NCI-H128 (cell line): ENCODE measurements around the gene ZCCHC2.

Experiments used
- DNase-seq: peaks from one replicate; lab custom pipeline; 2025; ENCODE audit not compliant: unreplicated experiment; lab: John Stamatoyannopoulos, UW

Gene ZCCHC2

GRCh38 chr18:62607302-62607701 lies 84.5 kb downstream of the ZCCHC2 start:
- DNase-seq: no peak

DNA sequence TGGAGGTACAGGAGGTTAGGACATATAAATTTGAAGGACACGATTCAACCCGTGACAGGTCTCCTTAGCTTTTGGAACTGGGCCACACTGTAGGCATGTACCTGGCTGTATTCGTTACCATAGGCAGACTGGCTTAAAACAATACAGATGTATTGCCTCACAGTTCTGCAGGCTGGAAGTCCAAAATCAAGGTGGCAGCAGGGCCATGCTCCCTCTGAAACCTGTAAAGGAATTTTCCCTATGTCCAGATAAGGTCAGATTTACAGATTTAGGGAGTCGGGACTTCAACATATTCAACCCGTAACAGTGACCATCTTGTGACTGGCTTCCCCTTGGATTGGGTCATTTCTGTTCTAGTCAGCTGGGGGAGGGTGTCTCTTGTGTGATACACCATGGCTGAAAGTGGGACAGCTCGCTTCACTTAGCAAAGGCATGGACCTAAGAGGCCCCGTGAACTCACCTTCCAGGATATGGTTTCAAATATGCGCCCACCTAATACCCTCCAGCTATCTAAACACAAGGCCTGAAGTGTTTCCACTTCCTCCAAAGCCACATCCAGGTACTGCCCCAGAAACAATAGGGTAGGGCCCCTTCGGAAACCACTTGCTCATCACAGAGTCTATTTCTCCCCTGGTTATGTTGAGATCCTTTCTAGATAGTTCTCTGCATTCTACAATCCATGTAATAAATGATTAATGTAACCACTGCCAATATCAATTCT lies 85.0 kb downstream of the ZCCHC2 start:
- DNase-seq: no peak

- DNase-seq: no peak
Observed at GRCh38 chr18:62609764-62610163, 86.9 kb downstream of the ZCCHC2 start.

GRCh38 chr18:62610351-62610700 lies 87.5 kb downstream of the ZCCHC2 start:
- no peak for DNase-seq

- DNase-seq: no peak
Observed at GRCh38 chr18:62610701-62611411, 88.0 kb downstream of the ZCCHC2 start.

DNA sequence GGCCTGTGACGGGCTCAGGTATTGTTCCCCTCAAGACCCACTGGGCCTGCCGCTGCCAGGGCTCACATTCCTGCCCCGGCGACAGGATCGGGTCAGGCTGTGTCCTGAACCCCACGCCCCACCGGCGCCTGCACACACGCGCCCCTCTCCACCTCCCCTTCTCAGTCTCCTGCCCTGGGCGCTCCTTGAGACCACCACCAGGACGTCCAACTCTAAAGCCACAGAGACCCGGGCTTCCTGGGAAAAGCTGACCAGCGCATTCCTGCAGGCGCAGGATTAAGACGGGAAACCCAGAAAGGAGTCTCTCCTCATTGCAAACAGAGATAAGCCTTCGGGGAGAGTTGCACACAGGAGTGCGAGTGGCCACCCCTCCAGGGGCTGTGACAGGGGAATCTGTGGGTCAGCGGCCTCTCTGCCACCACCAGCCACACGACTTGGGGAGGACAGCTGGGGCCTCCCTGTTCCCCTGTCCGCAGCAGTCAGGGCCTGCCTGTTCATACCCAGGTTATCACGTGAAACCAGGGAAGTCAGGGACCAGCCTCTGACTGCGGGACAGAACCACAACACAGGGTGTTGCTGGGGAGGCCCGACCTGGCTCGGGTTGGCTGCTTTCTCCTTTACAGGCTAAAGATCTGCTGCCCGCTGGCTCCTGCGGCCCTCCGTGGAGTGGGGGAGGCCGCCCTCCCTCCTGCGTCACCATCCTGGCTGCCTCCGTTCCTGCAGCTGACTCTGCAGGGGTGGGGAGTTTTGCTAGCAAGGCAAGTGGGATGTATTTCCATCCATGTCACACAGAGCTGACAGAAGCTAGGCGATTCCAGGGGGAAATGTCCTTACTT lies 88.8 kb downstream of the ZCCHC2 start:
- DNase-seq: no peak

- no peak for DNase-seq
Observed at GRCh38 chr18:62612289-62612645, 89.4 kb downstream of the ZCCHC2 start.

DNA sequence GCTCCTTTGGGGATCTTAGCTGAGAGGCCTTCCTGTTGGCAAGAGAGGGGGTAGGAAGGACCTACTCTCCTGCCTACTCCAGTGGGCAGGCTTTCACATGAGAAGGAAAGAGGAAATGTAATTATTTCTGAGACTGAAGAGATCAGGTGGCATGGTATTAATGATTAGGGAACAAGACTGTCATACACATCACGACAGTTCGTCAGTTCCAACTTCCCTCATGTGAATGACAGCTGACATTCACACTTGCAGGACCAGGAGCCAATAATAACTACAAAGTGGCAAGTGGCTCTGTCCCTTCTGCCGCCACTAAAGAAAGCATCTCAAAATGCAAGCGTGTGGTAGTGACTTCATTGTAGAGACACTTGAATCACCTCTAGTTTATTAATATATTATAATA lies 90.0 kb downstream of the ZCCHC2 start:
- no peak for DNase-seq

DNA sequence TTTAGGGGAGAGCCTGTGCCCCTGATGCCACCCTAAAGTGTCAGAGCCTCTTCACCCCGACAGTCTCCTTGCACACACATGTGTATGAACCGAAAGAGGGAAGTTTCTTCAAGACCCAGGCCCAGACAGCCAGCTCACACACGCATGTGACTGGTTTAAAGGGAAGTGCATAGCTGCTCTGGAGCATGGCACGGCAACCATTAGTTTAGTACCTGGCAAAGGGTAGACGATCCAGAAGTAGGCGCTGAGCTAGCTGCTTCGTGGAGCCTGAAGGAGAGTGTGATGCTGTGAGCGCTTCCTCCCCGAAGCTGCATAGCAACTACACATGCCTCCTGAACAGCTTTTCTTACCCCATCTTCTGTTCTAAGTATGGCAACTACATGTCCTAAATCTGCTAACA lies 91.7 kb downstream of the ZCCHC2 start:
- no peak for DNase-seq

- no peak for DNase-seq
Observed at GRCh38 chr18:62616331-62616805, 93.5 kb downstream of the ZCCHC2 start.

DNA sequence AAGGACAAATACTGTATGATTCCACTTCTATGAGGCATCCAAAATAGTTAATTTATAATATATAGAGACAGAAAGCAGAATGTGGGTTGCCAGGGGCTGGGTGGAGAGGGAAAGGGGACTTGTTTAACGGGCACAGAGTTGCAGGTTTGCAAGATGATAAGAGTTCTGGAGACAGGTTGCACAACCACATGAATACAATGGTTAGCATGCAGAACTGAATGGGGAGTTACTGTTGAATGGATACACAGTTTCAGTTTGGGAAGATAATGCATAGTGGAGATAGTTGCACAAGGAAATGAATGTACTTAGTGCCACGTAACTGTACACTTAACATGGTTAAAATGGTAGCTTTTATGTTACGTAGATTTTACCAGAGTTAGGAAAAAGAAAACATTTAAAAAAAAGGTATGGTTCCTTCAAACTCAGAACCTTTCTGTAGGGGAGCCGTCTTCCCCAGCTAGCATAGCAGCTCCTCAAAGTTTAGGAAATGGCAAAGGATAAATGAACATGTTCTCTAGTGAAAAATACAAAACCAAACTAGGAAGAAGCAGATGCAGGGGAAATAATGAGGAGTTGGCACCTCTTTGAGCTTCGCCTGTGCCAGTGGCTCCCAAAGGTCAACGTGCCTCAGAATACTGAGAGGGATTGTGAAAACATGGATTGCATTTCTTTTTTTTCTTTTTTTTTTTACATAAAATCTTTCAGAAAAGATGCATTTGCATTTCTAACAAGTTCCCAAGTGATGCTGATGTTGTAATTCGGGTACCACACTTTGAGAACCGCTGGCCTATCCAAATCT lies 95.2 kb downstream of the ZCCHC2 start:
- DNase-seq: no peak

DNA sequence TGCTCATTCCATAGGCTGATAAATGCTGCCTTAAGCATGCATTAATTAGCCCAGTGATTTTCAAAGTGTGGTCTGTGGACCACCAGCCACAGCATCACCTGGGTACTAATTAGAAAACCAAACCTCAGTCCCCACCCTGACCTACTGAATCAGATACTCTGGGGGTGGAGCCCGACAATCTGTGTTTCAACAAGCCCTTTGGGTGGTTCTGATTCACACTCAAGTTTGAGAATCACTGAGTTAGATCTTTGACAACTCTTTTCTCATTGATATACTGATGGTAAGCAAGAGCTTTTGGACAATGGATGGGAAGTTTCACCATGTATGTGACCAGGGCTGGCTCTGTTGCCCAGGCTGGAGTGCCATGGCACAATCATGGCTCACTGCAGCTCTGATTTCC lies 95.9 kb downstream of the ZCCHC2 start:
- no peak for DNase-seq

GRCh38 chr18:62621546-62621945 lies 98.7 kb downstream of the ZCCHC2 start:
- no peak for DNase-seq

- no peak for DNase-seq
Observed at GRCh38 chr18:62625019-62625418, 102.2 kb downstream of the ZCCHC2 start.
